Measurements from ENCODE around the gene TRMO. TPM values are rescaled to one million over a fixed set of nuclear protein-coding genes. Genes with fewer than 3 reads are reported as not detected.
"Not testable (repeated sequence)": the region's sequence is repeated elsewhere in the genome, so short reads cannot be mapped to it uniquely, and the experiment has no call there.

TRMO gene
- total RNA-seq, 1 donor from 2014 or later = 24.8 TPM

DNA sequence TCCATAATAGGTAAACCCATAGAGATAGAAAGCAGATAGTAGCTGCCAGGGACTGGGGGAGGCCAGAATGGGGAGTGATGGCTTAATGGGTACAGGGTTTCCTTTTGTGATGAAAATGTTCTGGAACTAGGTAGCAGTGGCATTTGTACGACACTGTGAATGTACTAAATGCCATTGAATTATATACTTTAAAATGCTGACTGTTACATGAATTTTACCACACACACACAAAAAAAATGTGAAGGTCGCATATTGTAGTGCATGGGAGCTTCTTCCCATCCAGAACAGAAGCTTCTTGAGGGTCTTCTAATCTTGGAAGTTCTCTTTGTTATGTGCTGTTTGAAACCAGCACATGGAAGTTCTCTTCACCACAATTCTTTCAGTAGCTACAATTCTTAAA, 40.9 kb upstream of the TRMO start:
- intact Hi-C loops (cut with DNase I) = no loop called here
- no peaks in the 10 kb centered on the region for H3K36me3 ChIP-seq
- H3K4me1 ChIP-seq = no peaks in the 10 kb centered on the region
- no peak overlapping the region for H3K4me3 ChIP-seq
- no peak for DNase-seq (ENCODE audit: low spot score in 2 of 2)
- no peaks in the 10 kb centered on the region for H3K9me3 ChIP-seq
- TF ChIP-seq, protein P1, sequence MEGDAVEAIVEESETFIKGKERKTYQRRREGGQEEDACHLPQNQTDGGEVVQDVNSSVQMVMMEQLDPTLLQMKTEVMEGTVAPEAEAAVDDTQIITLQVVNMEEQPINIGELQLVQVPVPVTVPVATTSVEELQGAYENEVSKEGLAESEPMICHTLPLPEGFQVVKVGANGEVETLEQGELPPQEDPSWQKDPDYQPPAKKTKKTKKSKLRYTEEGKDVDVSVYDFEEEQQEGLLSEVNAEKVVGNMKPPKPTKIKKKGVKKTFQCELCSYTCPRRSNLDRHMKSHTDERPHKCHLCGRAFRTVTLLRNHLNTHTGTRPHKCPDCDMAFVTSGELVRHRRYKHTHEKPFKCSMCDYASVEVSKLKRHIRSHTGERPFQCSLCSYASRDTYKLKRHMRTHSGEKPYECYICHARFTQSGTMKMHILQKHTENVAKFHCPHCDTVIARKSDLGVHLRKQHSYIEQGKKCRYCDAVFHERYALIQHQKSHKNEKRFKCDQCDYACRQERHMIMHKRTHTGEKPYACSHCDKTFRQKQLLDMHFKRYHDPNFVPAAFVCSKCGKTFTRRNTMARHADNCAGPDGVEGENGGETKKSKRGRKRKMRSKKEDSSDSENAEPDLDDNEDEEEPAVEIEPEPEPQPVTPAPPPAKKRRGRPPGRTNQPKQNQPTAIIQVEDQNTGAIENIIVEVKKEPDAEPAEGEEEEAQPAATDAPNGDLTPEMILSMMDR (IDR thresholded peaks at IDR 0.05) = no peak
- no peaks in the 10 kb centered on the region for H3K27me3 ChIP-seq
- H3K27ac ChIP-seq = no peak overlapping the region

DNA sequence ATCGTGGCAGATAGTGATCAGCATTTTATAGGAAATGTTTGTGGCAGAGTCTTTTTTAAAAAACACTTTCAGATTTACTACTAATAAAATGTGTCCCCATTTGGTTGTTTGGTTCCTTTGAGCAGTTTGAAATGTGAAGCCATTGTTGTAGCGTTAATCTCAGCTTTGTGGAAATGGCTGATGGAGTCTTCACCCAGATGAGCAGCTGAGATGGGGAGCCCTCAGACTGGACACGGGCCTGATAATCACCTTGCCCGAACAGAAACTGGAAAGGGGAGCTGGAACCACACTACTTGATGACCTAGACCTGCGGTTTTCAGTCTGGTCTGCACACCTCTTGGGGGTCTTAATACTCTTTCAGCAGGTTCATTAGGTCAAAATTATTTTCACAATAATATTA, 40.3 kb upstream of the TRMO start:
- DNase-seq (ENCODE audit: low spot score in 2 of 2) = no peak
- intact Hi-C loops (cut with DNase I) = no loop called here
- Histone ChIP-seq H3K4me3 (no peak overlapping the region), H3K4me1 (no peaks in the 10 kb centered on the region), H3K36me3 (no peaks in the 10 kb centered on the region), H3K27ac (no peak overlapping the region), H3K27me3 (no peaks in the 10 kb centered on the region), H3K9me3 (no peaks in the 10 kb centered on the region)
- TF ChIP-seq, protein P1 (IDR thresholded peaks at IDR 0.05) = no peak

DNA sequence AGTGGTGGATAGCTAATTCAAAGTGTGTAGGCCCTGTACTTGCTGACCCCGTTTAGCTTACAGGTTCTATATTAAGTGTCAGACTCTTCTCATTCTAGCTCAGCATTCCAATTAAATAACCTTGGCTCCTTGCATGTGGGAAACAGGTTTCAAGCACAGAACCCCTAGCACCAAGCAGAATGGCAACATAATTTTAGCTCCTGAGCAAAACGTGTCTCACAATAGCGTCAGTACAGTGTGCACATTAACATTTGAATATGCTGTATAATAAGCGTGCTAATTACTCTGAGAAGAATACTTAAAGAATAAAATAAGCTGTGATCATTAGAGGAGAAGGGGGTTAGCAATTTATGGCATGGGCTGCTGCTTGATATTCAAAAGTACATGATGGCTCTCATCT, 39.8 kb upstream of the TRMO start:
- Histone ChIP-seq H3K9me3 (no peaks in the 10 kb centered on the region), H3K27me3 (no peaks in the 10 kb centered on the region), H3K4me1 (no peaks in the 10 kb centered on the region), H3K4me3 (no peak overlapping the region), H3K36me3 (no peaks in the 10 kb centered on the region), H3K27ac (no peak overlapping the region)
- TF ChIP-seq, protein P1 (IDR thresholded peaks at IDR 0.05) = no peak
- intact Hi-C loops (cut with DNase I) = no loop called here
- DNase-seq (ENCODE audit: low spot score in 2 of 2) = no peak

DNA sequence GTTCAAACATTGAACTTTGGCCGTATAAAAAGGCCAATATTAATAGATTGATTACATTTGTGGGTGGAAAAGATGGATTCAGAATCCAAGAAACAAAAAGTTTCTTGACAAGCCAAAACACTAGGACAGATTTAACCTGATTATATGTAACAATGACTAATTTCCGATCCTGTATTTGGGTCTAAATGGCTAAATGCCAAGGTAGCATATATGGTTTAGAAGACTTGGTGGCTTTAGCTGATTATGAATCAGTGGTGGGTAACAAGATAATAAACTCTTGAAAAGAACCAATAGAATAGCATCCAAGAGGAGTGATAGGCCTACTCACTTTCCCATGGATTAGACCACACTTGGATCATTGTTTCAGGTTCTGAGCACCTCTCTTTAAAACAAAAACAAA, 39.1 kb upstream of the TRMO start:
- no peaks in the 10 kb centered on the region for H3K27me3 ChIP-seq
- H3K4me1 ChIP-seq = no peaks in the 10 kb centered on the region
- TF ChIP-seq, protein P1 (IDR thresholded peaks at IDR 0.05) = no peak
- no peak overlapping the region for H3K4me3 ChIP-seq
- intact Hi-C loops (cut with DNase I) = no loop called here
- H3K9me3 ChIP-seq = no peaks in the 10 kb centered on the region
- DNase-seq (ENCODE audit: low spot score in 2 of 2) = no peak
- H3K27ac ChIP-seq = no peak overlapping the region
- H3K36me3 ChIP-seq = no peaks in the 10 kb centered on the region

DNA sequence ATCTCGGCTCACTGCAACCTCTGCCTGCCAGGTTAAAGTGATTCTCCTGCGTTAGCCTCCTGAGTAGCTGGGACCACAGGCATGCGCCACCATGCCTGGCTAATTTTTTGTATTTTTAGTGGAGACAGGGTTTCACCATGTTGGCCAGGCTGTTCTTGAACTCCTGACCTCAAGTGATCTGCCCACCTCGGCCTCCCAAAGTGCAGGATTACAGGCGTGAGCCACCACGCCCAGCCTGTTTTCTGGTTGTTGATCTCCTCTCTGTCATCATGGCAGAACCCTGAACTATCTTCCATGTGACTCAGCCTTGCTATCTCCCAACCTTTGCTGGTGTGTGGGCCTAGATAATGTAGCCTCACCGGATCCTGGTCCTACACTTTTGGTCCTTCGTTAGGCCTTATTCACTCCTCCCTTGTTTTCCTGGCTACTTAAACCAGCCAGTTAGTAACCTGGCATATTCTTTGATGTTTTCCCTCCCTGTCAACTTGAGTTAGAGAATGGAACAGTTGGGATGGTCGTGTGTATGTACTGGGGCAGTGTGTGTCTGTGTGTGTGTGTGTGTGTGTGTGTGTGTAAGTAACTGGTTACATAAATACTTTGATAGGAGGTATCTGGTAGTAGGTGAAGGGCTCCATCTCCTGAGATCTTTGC, 38.5 kb upstream of the TRMO start:
- H3K4me3 ChIP-seq; intact Hi-C loops (cut with DNase I): not testable (repeated sequence)

DNA sequence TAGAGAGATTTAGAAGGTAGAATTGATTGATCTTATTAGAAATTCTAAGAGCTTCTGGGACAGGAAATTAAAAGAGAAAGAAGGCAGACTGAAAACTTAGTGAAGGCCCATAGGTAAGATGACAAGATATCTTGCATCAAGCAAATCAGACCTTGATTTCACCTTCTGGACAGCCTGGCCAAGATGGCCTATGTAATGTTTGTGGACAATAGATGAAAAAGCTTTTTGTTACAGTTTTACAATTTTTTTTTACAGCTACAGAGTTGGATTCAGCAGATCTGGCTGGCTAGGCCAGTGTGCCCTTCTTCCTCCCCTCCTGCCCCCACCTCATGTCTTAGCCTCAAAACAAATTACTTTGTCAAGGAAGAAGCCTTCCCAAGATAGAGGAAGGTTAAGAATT, 37.3 kb upstream of the TRMO start:
- TF ChIP-seq, protein P1 (IDR thresholded peaks at IDR 0.05) = no peak
- Histone ChIP-seq H3K36me3 (no peaks in the 10 kb centered on the region), H3K4me3 (no peak overlapping the region), H3K27me3 (no peaks in the 10 kb centered on the region), H3K27ac (no peak overlapping the region), H3K4me1 (no peaks in the 10 kb centered on the region), H3K9me3 (no peaks in the 10 kb centered on the region)
- DNase-seq (ENCODE audit: low spot score in 2 of 2) = no peak
- intact Hi-C loops (cut with DNase I) = no loop called here

More for the DNA sequence above, 38.5 kb upstream of the TRMO start:
- not testable (repeated sequence) for H3K4me1 ChIP-seq; H3K27me3 ChIP-seq; H3K27ac ChIP-seq; H3K9me3 ChIP-seq; DNase-seq (ENCODE audit: low spot score in 2 of 2); H3K36me3 ChIP-seq

Data from ascending aorta (tissue), 2 donors.